SK-N-SH (cell line): ENCODE measurements around the gene GMNN. TPM values are rescaled to one million over a fixed set of nuclear protein-coding genes. Genes with fewer than 3 reads are reported as not detected.

ENCODE experiments used
- CTCF ChIA-PET: fragments of 300-600, 350-600 bp; formaldehyde crosslinking; extraction: SDS; loops from one replicate; lab custom pipeline; 2021; lab: Yijun Ruan, JAX
- POLR2A ChIA-PET: fragments of 350-600 bp; sonication (Branson Sonifier 250); formaldehyde crosslinking; extraction: SDS; loops from one replicate; lab custom pipeline; 2020; ENCODE audit warnings: antibody characterized with exemption, inconsistent platforms; lab: Yijun Ruan, JAX
- DNase-seq: peaks from one replicate; pipeline ENCODE4 v3.0.0; 2012
- H2AFZ ChIP-seq: fragments of 200-600 bp; sonication (generic); 2 replicates; pipeline ENCODE4 v1.8.1; 2016; ENCODE audit warnings: antibody characterized with exemption, mild to moderate bottlenecking, low read depth
- H3F3A ChIP-seq: fragments of 200-600 bp; sonication (generic); replicated peaks from 2 replicates; pipeline ENCODE3; 2016; ENCODE audit warnings: antibody characterized with exemption, mild to moderate bottlenecking; ENCODE audit not compliant: insufficient read depth
- H3K27ac ChIP-seq, 2 experiments: fragments of 200-500 bp in 1 of 2; fragments of 200-600 bp in 1 of 2; sonication (Bioruptor generic) in 1 of 2; sonication (generic), shearing (Covaris generic) in 1 of 2; 2 replicates each; pipeline versions ENCODE4 v1.5.1 to v1.6.1; 2014 to 2016; ENCODE audit warnings: low read depth in 2 of 2, inconsistent platforms in 1 of 2, low read length in 1 of 2, mild to moderate bottlenecking in 1 of 2, mixed read lengths in 1 of 2
- H3K27me3 ChIP-seq: fragments of 200-600 bp; sonication (generic), shearing (Covaris generic); 2 replicates; pipeline ENCODE4 v1.6.1; 2016; ENCODE audit warnings: mixed run types; ENCODE audit not compliant: insufficient read depth
- H3K36me3 ChIP-seq, 2 experiments: fragments of 200-500 bp in 1 of 2; fragments of 200-600 bp in 1 of 2; sonication (Bioruptor generic) in 1 of 2; sonication (generic) in 1 of 2; replicated peaks in 1 of 2; 2 replicates each; pipeline versions ENCODE3 to v1.5.1; 2014 to 2016; ENCODE audit warnings: low read length in 1 of 2, mild to moderate bottlenecking in 1 of 2; ENCODE audit not compliant: insufficient read depth in 2 of 2, control insufficient read depth in 1 of 2
- H3K4me1 ChIP-seq, 2 experiments: fragments of 200-500 bp in 1 of 2; fragments of 200-600 bp in 1 of 2; sonication (Bioruptor generic) in 1 of 2; sonication (generic), shearing (Covaris generic) in 1 of 2; 2 replicates each; pipeline versions ENCODE4 v1.5.1 to v1.6.1; 2014 to 2016; ENCODE audit warnings: low read depth in 1 of 2, low read length in 1 of 2, mixed run types in 1 of 2; ENCODE audit not compliant: insufficient read depth in 2 of 2, control insufficient read depth in 1 of 2
- H3K4me2 ChIP-seq: fragments of 200-600 bp; sonication (generic), shearing (Covaris generic); 2 replicates; pipeline ENCODE4 v1.6.1; 2017; ENCODE audit warnings: mixed run types
- H3K4me3 ChIP-seq, 2 experiments: fragments of 200-500 bp in 1 of 2; fragments of 200-600 bp in 1 of 2; sonication (Bioruptor generic) in 1 of 2; sonication (generic), shearing (Covaris generic) in 1 of 2; 2 replicates each; pipeline versions ENCODE4 v1.5.1 to v1.8.1; 2014 to 2016; ENCODE audit warnings: low read depth in 2 of 2, inconsistent platforms in 1 of 2, low read length in 1 of 2, mild to moderate bottlenecking in 1 of 2, mixed read lengths in 1 of 2, moderate library complexity in 1 of 2
- H3K79me2 ChIP-seq: fragments of 200-600 bp; sonication (generic); 2 replicates; pipeline ENCODE4 v1.8.1; 2017; ENCODE audit warnings: mild to moderate bottlenecking; ENCODE audit not compliant: insufficient read depth
- H3K9ac ChIP-seq: fragments of 200-600 bp; sonication (generic); 2 replicates; pipeline ENCODE4 v1.6.1; 2017; ENCODE audit warnings: mixed run types
- H3K9me2 ChIP-seq: fragments of 200-600 bp; sonication (generic); 2 replicates; pipeline ENCODE4 v1.6.1; 2017; ENCODE audit warnings: mixed run types
- H3K9me3 ChIP-seq: fragments of 200-600 bp; sonication (generic); 2 replicates; pipeline ENCODE4 v1.6.1; 2017; ENCODE audit warnings: mixed run types, mild to moderate bottlenecking, moderate library complexity
- H4K20me1 ChIP-seq: fragments of 200-600 bp; sonication (generic); 2 replicates; pipeline ENCODE4 v1.6.1; 2017; ENCODE audit warnings: mild to moderate bottlenecking, mixed run types; ENCODE audit not compliant: insufficient read depth
- CHD2 ChIP-seq: fragments of 150-350 bp; IDR thresholded peaks from 2 replicates; pipeline ENCODE4 v1.6.1; 2018; ENCODE audit warnings: low read length; ENCODE audit not compliant: partially characterized antibody
- CTCF ChIP-seq: fragments of 200-600 bp; sonication (generic); IDR thresholded peaks from 2 replicates; pipeline ENCODE4 v1.6.1; 2017; ENCODE audit warnings: antibody characterized with exemption, mild to moderate bottlenecking, moderate library complexity
- ELF1 ChIP-seq: IDR thresholded peaks from 2 replicates; pipeline ENCODE4 v1.4.0; 2012
- EP300 ChIP-seq, 2 experiments: IDR thresholded peaks; 2 replicates each; pipeline versions ENCODE4 v1.4.0 to v1.6.1; 2012; ENCODE audit warnings: borderline replicate concordance in 1 of 2, low read depth in 1 of 2, low read length in 1 of 2
- FOSL2 ChIP-seq: IDR thresholded peaks from 2 replicates; pipeline ENCODE4 v1.4.0; 2012; ENCODE audit warnings: low read depth, mild to moderate bottlenecking, moderate library complexity, borderline replicate concordance
- FOXJ3 ChIP-seq: sonication (generic); formaldehyde crosslinking; IDR thresholded peaks from 2 replicates; pipeline ENCODE4 v1.5.1; 2020; ENCODE audit warnings: mild to moderate bottlenecking, missing genetic modification reagents
- JUND ChIP-seq: IDR thresholded peaks from 2 replicates; pipeline ENCODE4 v1.4.0; 2012
- MEF2A ChIP-seq: IDR thresholded peaks from 2 replicates; pipeline ENCODE4 v1.4.0; 2012; ENCODE audit warnings: low read depth, borderline replicate concordance
- MXI1 ChIP-seq: IDR thresholded peaks from 2 replicates; pipeline ENCODE4 v1.6.1; 2012; ENCODE audit warnings: mild to moderate bottlenecking, low read depth, low read length, improper control_type of control experiment
- NFIC ChIP-seq: IDR thresholded peaks from 2 replicates; pipeline ENCODE4 v1.4.0; 2012; ENCODE audit warnings: borderline replicate concordance
- RAD21 ChIP-seq: IDR thresholded peaks from 2 replicates; pipeline ENCODE4 v1.6.1; 2012; ENCODE audit warnings: mild to moderate bottlenecking, low read length
- RCOR1 ChIP-seq: fragments of 150-350 bp; IDR thresholded peaks from 2 replicates; pipeline ENCODE4 v1.6.1; 2017; ENCODE audit warnings: antibody characterized with exemption, low read length
- RFX5 ChIP-seq: IDR thresholded peaks from 2 replicates; pipeline ENCODE4 v1.6.1; 2012; ENCODE audit warnings: mild to moderate bottlenecking, improper control_type of control experiment, low read length
- SMC3 ChIP-seq: IDR thresholded peaks from 2 replicates; pipeline ENCODE4 v1.6.1; 2012; ENCODE audit warnings: low read depth, low read length, improper control_type of control experiment
- USF2 ChIP-seq: fragments of 150-350 bp; IDR thresholded peaks from 2 replicates; pipeline ENCODE4 v1.6.1; 2017; ENCODE audit warnings: antibody characterized with exemption, low read length, low read depth, borderline replicate concordance
- YY1 ChIP-seq: IDR thresholded peaks from 2 replicates; pipeline ENCODE4 v1.4.0; 2012; ENCODE audit warnings: low read depth, mild to moderate bottlenecking
- ZBTB33 ChIP-seq: IDR thresholded peaks from 2 replicates; pipeline ENCODE4 v1.4.0; 2012; ENCODE audit warnings: low read depth, borderline replicate concordance
- WGBS: methylation state at CpG from one replicate; pipeline ENCODE4 v1.1.6; 2017; ENCODE audit warnings: low lambda C conversion rate; 5-methylcytosine and 5-hydroxymethylcytosine counted together
- polyA plus RNA-seq, 3 experiments: library from polyadenylated mRNA; depleted of rRNA; stranded (reverse); fragments of >200 nt; gene quantifications; 2 replicates each; pipeline ENCODE4 v1.2.3, GENCODE V29; 2012

The GMNN gene
- polyA plus RNA-seq, 1 of the 3 experiments (the other 2 are of a cell fraction): 16.8 TPM

- TF ChIP-seq USF2: no peak
- no peak for TF ChIP-seq CHD2
- TF ChIP-seq ELF1: no peak
- TF ChIP-seq FOXJ3 (CRISPR knock-in tag): no peak
- TF ChIP-seq YY1: no peak
- TF ChIP-seq FOSL2: no peak
- no peak for TF ChIP-seq NFIC
- TF ChIP-seq CTCF: no peak
Measured at GRCh38 chr6:24777227-24777626, 2.5 kb downstream of the GMNN start (continued).

- 44% methylated on average over 1 of the region's 1 CpG for WGBS
- H2AFZ ChIP-seq: no peak overlapping the region
- H3K27me3 ChIP-seq: no peaks in the 10 kb centered on the region
- no peaks in the 10 kb centered on the region for H3K9me3 ChIP-seq
- no peak overlapping the region for H3K4me3 ChIP-seq
- no peaks in the 10 kb centered on the region for H3K9me2 ChIP-seq
- H3K36me3 ChIP-seq: peaks cover 30 to 37% of the 10 kb centered on the region in 2 experiments
- H3K27ac ChIP-seq: no peak overlapping the region
- ChIA-PET POLR2A (no interaction called here), CTCF (interaction anchor here (0.9 to 1.2 kb wide), 3 partner anchors 10 to 293 kb away, joined by 3 read pairs; no protein-coding TSS in a partner anchor)
- DNase-seq: no peak
- H3K9ac ChIP-seq: no peak overlapping the region
- H3K4me1 ChIP-seq: peaks cover 11 to 13% of the 10 kb centered on the region in 2 experiments; a peak in 3 of 4 replicates
- H3K79me2 ChIP-seq: peaks cover 68% of the 10 kb centered on the region
- 0 out of 2 replicates have a peak overlapping the region, but pooled peaks have one; percentile 83 for H3K4me2 ChIP-seq
- peaks cover 12% of the 10 kb centered on the region; the same call in 1 of the 2 replicates for H4K20me1 ChIP-seq
- TF ChIP-seq MEF2A: no peak
- no peak for TF ChIP-seq SMC3
- TF ChIP-seq NFIC: no peak
- no peak for TF ChIP-seq ZBTB33
- no peak for TF ChIP-seq JUND
- TF ChIP-seq YY1: no peak
- no peak for TF ChIP-seq MXI1
- TF ChIP-seq RCOR1: no peak
- TF ChIP-seq RFX5: no peak
- no peak for TF ChIP-seq FOXJ3 (CRISPR knock-in tag)
- TF ChIP-seq USF2: no peak
- TF ChIP-seq RAD21: no peak
- no peak for TF ChIP-seq EP300 (IDR thresholded peaks at IDR 0.05; ENCODE audit: borderline replicate concordance in 1 of 2, low read depth in 1 of 2, low read length in 1 of 2)
- H3F3A ChIP-seq: peaks cover 9% of the 10 kb centered on the region
Measured at GRCh38 chr6:24778121-24778520, 3.4 kb downstream of the GMNN start.
